Type B pancreatic cell (in vitro differentiated cells): ENCODE results near the gene TRAF4. TPM values are rescaled to one million over a fixed set of nuclear protein-coding genes. Genes with fewer than 3 reads are reported as not detected.
"Not testable (repeated sequence)": the region's sequence is repeated elsewhere in the genome, so short reads cannot be mapped to it uniquely, and the experiment has no call there.

Experiments used
- DNase-seq: peaks from one replicate; pipeline ENCODE4 v3.0.0; 2021; ENCODE audit warnings: mixed read lengths; ENCODE audit not compliant: unreplicated experiment; ENCODE audit errors: extremely low spot score
- H3K27ac Mint-ChIP-seq: 2 replicates; pipeline ENCODE4 v1.8.0; 2021; ENCODE audit warnings: mild to moderate bottlenecking, mixed read lengths
- H3K27me3 Mint-ChIP-seq: 2 replicates; pipeline ENCODE4 v1.8.0; 2021; ENCODE audit warnings: mixed read lengths
- H3K36me3 Mint-ChIP-seq: 2 replicates; pipeline ENCODE4 v1.8.0; 2021; ENCODE audit warnings: mixed read lengths
- H3K4me1 Mint-ChIP-seq: one replicate; pipeline ENCODE4 v1.8.0; 2021; ENCODE audit warnings: mixed read lengths; ENCODE audit not compliant: unreplicated experiment
- H3K4me3 Mint-ChIP-seq: 2 replicates; pipeline ENCODE4 v1.8.0; 2021; ENCODE audit warnings: mild to moderate bottlenecking, mixed read lengths
- H3K9me3 Mint-ChIP-seq: 2 replicates; pipeline ENCODE4 v1.8.0; 2021; ENCODE audit warnings: mixed read lengths
- total RNA-seq: library from RNA; stranded (reverse); gene quantifications from 2 replicates; pipeline ENCODE4 v1.2.1, GENCODE V29; 2021; ENCODE audit warnings: low replicate concordance
- TF ChIP-seq, protein P1 (sequence below): fragments of 200-600 bp; sonication (generic); conservative IDR thresholded peaks from 2 replicates; pipeline ENCODE4 v1.5.0; 2021; ENCODE audit warnings: antibody characterized with exemption, mild to moderate bottlenecking

The TRAF4 gene
- total RNA-seq, 1 donor from 2014 or later, result 219 TPM

DNA sequence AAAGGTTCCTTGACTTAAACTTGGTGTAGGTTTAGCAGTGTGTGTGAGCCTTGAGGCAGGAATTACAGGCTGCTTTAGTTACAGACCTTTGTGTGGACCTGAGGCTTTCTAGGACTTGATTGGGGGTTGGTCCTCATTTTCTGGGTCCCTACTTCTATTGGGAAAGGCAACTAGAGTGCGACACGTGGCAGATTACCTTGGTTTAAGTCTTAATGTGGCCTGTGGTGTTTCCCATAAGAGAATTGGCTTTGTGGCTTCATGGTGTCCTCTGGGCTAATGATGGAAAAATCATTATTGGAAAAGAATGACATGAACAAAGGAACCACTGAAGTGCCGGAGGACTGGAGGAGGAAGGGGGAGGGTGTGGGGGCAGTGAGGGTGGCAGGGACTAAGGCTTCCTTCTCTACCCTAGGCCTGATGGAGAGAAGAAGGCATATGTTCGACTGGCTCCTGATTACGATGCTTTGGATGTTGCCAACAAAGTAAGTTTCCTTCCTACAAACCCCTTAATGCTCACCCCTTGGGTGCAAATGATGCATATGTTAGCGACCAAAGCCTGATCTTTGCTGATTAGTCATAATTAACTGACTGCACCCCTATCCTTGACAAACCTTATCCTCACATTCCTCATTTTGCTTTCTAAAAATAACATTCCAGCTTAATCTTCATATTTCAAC lies 20.5 kb upstream of the TRAF4 start:
- H3K36me3 Mint-ChIP-seq, result peaks cover 33% of the 10 kb centered on the region
- H3K4me1 Mint-ChIP-seq, result peaks cover 49% of the 10 kb centered on the region
- no peak for DNase-seq
- H3K9me3 Mint-ChIP-seq, result no peaks in the 10 kb centered on the region
- H3K27me3 Mint-ChIP-seq, result no peaks in the 10 kb centered on the region
- H3K4me3 Mint-ChIP-seq, result peak overlapping the region; percentile 91
- TF ChIP-seq, protein P1, sequence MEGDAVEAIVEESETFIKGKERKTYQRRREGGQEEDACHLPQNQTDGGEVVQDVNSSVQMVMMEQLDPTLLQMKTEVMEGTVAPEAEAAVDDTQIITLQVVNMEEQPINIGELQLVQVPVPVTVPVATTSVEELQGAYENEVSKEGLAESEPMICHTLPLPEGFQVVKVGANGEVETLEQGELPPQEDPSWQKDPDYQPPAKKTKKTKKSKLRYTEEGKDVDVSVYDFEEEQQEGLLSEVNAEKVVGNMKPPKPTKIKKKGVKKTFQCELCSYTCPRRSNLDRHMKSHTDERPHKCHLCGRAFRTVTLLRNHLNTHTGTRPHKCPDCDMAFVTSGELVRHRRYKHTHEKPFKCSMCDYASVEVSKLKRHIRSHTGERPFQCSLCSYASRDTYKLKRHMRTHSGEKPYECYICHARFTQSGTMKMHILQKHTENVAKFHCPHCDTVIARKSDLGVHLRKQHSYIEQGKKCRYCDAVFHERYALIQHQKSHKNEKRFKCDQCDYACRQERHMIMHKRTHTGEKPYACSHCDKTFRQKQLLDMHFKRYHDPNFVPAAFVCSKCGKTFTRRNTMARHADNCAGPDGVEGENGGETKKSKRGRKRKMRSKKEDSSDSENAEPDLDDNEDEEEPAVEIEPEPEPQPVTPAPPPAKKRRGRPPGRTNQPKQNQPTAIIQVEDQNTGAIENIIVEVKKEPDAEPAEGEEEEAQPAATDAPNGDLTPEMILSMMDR, result no peak
- H3K27ac Mint-ChIP-seq, result peak overlapping the region; percentile 97

DNA sequence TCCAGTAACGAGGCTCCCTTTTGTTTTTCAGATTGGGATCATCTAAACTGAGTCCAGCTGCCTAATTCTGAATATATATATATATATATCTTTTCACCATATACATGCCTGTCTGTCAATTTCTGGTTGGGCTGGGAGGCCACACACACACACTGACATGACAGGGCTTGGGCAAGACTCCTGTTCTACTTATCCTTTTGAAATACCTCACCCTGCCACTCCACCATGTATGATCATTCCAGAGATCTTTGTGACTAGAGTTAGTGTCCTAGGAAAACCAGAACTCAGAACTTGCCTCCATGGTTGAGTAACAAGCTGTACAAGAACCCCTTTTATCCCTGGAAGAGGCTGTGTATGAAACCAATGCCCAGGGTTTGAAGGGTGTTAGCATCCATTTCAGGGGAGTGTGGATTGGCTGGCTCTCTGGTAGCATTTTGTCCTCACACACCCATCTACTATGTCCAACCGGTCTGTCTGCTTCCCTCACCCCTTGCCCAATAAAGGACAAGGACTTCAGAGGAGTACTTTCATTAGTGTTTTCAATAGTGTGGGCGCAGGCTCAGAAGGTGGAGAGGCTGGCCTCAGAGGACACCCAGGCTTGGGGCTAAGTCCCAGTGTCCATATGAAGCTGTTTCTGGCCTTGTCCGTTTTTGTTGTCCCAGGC lies 19.8 kb upstream of the TRAF4 start:
- H3K27me3 Mint-ChIP-seq, DNase-seq, H3K9me3 Mint-ChIP-seq: not testable (repeated sequence)
- Mint-ChIP-seq H3K4me3 (peak overlapping the region; percentile 91), H3K4me1 (peaks cover 46% of the 10 kb centered on the region), H3K36me3 (peaks cover 35% of the 10 kb centered on the region), H3K27ac (peak overlapping the region; percentile 97)

- H3K4me1 Mint-ChIP-seq, result peaks cover 44% of the 10 kb centered on the region
- peaks cover 37% of the 10 kb centered on the region for H3K36me3 Mint-ChIP-seq
- H3K9me3 Mint-ChIP-seq, result peaks cover 4% of the 10 kb centered on the region
- no peak for DNase-seq
- H3K27ac Mint-ChIP-seq, result peak overlapping the region; percentile 97
- no peaks in the 10 kb centered on the region for H3K27me3 Mint-ChIP-seq
- peak overlapping the region; percentile 91 for H3K4me3 Mint-ChIP-seq
- TF ChIP-seq, protein P1, result no peak
These were observed 19.2 kb upstream of the TRAF4 start for GRCh38 chr17:28724500-28725165.

DNA sequence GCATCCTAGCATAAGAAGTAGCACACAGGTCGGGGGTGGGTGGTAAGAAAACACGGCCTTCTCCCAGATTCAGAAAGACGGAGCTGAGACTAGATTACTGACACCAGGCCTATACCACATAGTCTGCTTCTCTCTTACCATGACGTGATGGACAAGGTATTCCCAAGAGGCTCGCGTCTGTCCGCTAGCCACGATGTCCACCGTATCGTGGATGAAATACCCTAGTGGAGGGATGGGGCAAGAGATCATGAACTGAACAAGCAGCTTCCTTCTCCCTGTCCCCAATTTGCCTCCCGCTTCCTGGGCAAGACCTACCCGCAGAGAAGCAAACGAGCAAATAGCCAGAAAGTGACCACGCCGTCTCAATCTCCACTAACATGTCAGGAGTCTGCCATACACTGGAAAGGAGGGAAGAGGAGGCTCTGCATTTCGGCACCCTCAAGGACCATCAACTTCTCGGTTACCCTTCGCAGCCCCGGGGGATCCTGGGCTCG lies 18.6 kb upstream of the TRAF4 start:
- Mint-ChIP-seq H3K4me1 (peaks cover 43% of the 10 kb centered on the region), H3K4me3 (peak overlapping the region; percentile 91), H3K36me3 (peaks cover 31% of the 10 kb centered on the region), H3K27ac (peak overlapping the region; percentile 97), H3K27me3 (no peaks in the 10 kb centered on the region), H3K9me3 (peaks cover 4% of the 10 kb centered on the region)
- TF ChIP-seq, protein P1, result peak; percentile 55
- no peak for DNase-seq

DNA sequence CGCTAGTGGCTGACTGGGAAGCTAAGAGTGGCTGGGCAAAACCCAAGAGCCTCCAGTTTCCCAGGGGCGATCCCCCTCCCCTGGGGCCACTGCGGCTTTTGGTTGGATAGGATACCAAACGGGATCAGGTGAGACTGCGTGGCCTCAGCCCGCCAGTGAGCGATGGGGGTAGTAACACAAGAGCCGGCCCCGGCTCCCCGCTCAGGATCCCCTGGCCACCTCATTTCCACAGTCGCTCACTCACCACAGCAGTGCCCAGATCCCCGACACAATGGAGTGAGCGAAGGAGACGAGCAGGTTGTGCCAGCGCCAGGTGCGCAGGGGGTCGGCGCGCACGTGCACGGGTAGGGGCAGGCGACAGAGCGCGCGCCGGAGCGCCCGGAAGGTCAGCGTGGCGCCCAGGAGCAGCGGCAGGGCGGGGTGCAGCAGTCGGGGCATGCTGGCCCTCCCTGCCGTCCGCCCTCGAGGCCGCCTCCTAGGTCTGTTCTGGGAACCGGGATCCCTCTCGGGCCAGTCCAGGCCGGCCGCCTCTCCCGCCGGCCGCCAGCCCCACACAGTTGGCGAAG lies 18.1 kb upstream of the TRAF4 start:
- TF ChIP-seq, protein P1, result no peak
- Mint-ChIP-seq H3K4me3 (peak overlapping the region; percentile 91), H3K4me1 (peaks cover 43% of the 10 kb centered on the region), H3K27me3 (no peaks in the 10 kb centered on the region), H3K27ac (peak overlapping the region; percentile 97), H3K9me3 (peaks cover 4% of the 10 kb centered on the region), H3K36me3 (peaks cover 26% of the 10 kb centered on the region)
- DNase-seq, result peak; percentile 81
